GM19240 (cell line): ENCODE results near the gene CASTOR1.

Experiments used
- DNase-seq: peaks from one replicate; pipeline ENCODE4 v3.0.0; 2011; ENCODE audit warnings: low spot score; ENCODE audit not compliant: insufficient read length

The CASTOR1 gene

DNA sequence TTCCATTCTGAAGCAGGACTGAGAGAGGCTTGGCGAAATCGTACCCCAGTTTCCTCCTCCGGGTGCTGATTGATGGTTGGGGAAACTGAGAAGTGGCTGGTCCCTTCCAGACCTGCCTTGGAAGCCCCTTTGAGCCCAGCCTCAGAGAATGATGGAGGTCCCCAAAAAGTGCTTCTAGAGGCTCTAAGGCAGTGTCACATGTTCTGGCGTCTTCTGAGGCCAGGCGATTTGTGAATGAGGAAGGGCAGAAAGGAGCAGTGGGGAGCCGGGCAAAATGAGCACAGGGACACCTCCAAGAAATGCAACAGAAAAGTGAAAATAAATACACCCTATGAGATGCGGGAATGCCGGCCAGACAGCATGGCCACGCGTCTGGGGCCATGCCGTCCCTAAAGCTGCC, 41.7 kb downstream of the CASTOR1 start:
- no peak for DNase-seq

DNA sequence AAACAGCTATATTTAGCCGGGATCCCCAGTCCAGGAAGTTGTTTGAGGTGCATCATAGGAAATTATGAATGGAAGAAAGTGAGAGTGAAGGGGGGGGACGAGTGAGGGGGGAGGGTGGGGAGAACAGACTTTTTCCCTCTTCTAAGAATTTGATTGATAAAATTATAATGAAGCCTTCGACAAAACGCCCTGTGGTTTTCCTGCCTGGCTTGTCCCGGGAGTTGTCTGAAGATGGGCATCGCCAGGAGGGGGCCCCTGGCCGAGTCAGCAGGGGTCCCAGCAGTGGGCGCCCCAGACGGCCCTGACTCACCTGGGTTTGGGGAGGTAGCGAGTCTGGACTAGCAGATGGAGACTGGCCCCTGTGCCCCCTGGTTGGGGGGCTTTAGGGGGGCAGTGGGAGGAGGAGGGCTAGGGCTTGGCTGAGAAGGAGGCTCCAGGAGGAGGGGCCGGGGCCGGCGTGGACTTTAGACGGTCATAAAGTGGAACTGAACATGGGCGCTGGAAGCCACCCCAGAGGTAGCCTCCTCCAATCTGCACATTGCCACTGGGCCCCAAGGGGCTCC, 42.4 kb downstream of the CASTOR1 start:
- no peak for DNase-seq

DNA sequence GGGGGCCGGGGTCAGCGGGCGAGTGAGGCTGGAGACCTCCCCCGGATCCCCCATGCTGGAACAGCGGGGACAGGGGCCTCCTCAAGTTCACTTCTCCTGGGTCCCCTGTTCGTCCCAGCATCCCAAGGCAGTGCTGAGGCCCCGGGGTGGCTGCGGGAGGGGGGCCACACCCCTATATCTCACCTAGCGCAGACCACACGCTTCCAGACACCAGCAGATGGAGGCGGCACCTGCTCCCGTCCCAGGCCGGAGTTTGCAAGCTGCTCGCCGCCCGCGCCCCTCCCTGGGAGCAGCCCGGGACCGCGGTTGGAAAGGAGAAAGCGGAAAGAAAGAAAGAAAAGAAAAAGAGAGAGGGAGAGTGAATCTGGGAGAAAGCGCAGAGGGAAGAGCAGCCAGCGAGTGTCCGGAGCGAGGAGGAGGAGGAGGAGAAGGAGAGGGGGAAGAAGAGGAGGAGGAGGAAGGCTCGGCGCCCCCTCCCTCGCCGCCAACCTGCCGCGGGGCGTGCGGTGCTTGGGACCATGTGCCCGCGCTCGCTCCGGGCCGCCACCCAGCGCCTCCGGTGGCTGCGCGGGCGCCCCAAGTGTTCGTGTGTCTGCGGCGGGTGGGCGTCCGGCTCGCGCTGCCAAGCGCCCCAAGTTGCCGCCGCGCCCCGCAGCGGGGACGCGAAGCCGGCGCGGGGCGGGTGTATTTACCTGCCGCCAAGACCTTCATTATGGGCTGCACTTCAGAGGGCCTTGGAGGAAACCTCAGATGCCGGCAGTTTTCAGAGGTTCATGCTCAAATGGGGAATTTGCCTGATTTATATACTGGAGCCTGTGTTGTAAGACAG, 43.1 kb downstream of the CASTOR1 start, which contains the start of gene LIF:
Gene LIF, minus strand, starts transcription at position 775 of the 829 bp plus-strand sequence. Its CDS starts 64 bp downstream, at position 711.
- DNase-seq = no peak

DNA sequence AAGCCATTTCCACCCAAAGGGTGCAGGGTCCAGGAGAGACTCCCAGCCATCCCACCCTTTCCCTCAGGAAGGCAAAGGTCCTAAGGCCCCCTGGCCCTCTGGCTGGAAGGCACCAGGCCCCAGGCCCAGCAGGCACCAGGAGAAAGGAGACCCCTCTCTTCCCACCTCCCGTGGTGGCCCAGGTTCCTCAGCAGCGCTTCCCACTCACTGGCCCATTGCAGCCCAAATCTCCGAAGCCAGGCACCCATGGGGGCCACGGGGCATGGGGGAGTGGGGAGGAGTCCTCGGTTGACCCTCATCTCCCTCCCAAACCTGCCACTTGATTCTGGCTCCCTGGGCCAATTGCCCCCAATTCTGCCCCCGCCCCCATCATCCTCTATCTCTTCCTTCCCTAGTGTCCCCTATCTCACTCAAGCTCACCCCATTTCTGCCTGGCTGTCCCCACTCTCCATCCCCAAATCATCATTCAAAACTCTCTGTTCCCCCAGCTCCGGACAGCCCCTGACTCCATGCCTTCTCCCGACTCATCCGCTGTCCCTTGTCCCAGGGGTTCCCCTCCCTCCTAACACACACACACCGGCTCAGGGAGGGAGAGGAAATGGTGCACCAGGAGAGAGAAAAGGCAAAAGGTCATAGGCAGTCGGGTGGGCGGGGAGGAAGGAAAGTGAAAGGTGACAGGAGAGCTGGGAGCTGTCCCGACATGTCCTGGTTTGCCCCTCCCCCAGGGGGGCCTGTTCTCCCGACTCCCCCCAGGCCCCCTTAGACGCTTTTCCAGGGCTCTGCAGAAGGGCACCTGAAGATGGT, 43.9 kb downstream of the CASTOR1 start:
- DNase-seq = no peak

DNA sequence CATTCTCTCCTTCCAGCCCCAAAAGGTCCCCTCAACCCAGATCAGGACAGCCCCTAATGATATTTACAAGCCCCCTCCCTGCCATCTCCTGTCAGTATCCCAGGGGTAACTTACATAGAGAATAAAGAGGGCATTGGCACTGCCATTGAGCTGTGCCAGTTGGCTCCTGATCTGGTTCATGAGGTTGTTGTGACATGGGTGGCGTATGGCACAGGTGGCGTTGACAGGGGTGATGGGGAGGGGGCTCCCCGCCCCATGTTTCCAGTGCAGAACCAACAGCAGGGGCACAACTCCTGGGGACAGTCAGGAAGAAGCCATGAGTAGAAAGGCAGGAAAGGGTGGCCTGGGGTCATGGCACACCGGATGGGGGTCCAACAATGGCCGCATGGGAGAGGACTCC, 44.7 kb downstream of the CASTOR1 start:
- DNase-seq = no peak

DNA sequence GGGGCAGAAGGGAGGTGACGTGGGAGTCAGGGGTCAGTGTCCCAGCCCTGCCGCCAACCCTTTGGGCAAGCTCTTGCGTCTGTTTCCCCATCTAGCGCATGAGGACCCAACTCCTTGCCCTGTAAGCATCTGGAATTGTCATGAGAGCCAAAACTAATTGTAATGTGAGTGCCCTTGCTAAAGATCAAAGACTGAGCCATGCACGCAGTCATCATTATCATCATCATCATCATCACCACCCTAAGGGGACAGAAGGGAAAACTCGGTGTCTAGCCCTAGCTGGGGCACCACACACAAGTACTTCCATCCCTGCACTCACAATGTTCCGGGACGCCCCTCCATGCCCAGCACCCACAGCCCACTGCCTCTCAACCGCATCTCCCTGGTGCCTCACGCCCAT, 45.2 kb downstream of the CASTOR1 start:
- DNase-seq = no peak

DNA sequence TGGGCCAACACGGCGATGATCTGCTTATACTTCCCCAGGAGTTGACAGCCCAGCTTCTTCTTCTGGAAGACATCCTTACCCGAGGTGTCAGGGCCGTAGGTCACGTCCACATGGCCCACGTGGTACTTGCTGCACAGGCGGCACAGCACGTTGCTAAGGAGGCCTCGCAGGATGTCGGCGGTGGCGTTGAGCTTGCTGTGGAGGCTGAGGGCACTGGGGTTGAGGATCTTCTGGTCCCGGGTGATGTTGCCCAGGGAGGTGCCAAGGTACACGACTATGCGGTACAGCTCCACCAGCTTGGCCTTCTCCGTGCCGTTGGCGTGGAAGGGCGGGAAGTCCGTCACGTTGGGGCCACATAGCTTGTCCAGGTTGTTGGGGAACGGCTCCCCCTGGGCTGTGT, 45.6 kb downstream of the CASTOR1 start:
- DNase-seq = no peak

DNA sequence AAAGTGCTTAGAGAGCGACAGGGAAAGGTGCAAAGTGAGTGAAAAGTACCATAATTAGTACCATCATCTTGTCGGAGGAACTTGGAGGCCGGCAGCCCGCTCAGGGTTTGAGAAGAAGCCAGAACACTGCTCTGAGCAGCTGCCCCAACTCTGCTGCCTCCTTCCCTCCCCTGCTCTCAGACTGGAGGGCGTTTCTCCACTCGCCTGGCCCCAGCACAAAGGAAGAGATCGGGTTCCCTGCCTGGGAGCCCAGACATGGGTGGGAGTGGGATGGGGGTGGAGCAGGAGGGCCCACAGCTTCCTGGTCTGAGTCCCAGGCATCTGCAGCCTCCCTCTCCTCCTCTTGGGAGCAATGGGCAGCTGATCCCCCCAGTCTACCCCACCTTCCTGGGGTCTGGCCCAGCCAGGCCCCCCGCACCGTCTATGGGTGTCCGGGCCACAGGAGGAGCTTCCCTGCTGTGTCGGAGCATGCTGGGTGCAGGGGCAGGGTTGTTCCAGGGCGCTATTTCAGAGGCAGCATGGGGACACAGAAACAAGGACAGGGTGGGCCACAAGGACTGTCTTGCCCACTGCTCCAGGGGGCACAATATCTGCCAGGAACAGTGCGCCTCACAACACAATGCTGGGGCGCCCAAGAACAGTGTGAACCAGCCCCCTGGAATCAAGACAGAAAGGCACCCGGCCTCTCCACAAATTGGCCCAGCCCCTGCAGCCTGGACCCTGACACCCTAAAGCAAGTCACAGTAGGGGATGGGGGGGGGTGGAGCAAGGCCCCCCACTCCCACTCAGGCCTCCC, 47.5 kb downstream of the CASTOR1 start:
- DNase-seq = no peak

DNA sequence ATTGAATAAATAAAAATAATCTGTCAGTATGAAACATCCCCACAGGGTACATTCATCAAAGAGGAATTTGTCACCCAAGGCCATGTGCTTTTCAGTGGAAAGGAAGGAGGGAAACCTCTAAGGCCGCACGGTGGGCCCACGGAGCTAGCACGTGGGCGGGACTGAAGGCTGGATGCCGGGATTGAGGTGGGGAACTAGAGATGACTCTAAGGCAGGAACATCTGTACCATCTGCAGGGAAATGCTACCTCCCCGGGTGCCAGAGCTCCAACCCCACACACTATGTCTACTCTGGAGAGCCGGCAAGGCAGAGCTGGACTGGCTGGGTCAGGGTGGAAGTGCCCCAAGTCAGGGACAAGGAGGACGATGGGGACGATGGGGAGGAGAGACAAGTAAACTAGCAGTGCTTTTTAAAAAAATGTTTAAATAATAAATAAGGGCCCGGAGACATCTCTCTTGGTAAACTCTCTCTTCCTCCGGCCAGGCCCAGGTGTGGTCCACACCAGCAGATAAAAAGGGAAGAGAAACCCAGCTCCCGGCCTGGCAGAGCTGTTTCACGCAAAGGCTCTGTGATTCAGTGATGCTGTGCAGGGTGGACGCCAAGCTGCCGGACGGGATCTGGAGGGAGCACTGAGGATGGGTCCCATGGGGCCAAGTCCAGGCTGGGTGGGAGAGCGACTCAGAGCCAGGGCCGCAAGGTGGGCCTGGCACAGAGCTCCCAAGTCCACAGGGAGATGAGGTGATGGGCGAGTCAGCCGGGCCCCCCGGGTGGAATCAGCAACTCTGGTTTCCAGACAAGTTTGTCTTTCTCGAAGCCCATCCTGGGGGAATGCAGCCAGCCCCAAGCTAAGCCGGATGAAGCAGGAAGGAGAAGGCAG, 48.5 kb downstream of the CASTOR1 start:
- DNase-seq = no peak

DNA sequence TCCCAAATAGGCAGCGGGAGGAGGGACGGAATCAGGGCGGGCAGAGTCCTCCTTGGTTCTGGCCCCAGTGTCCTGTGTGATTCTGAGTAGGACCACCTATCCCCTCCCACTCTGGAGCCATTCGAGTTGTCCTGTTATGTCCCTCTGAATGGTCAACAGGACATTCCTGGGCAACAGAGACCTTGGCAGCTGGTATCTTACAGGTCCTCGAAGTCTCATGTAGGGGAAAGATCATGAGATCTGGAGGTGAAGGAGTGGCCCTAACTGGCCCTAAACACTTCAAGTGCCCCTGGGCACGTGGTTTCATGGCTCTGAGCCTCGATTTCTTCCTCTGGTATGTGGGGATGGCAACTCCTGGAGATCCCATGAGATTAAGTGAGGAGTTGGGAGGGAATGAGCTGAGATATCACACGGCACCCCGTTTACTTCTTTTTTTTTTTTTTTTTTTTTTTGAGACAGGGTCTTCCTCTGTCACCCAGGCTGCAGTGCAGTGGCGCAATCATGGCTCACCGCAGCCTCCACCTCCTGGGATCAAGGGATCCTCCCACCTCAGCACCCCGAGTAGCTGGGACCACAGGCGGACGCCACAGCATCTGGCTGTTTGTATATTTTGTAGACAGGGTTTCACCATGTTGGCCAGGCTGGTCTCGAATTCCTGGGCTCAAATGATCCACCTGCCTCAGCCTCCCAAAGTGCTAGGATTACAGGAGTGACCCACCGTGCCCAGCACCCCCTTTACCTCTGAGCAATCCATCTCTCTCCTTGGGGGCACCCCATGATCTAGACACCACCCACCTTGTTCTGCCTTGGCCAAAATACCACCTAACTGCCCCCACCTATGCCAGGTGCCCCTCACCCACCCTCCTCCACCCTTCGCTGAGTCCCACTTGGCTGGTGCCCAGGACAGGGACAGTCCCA, 49.6 kb downstream of the CASTOR1 start:
- DNase-seq = no peak

DNA sequence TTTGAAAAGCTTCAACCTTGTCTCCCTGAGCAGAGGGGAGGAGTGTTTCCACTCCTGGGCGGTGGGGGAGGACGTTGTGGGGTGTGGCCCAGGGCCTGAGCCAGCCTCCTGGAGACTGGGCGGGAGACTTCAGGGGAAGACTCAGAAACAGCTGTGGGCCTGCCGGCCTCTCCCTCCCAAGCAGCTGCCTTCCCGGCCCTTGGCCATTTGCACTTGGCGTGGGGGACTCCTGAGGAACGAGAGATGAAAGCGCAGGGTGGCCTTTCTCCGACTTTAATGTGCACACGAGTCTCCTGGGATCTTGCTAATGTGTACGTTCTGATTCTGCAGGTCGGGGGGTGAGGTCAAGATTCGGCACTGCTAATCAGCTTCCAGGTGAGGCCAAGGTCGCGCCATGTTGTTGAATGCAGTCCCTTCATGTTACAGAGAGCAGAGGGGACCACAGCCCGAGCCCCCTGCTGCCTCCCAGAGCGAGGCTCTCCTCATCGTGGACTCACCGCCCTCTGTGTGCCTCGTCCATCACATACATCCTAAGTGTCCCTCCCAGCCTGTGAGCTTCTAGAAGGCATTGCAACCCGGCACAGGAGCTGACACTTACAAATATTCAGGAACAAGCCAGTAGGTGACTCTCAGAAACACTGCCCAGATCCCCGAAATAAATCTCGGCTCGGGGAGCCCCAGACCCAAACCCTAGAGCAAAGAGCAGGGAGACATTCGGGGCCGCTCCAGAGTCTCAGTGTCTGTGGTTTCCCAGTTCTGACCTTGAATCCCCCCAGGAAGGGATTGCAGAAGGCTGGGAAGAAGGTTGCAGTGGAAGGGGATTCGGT, 50.4 kb downstream of the CASTOR1 start:
- DNase-seq = no peak

DNA sequence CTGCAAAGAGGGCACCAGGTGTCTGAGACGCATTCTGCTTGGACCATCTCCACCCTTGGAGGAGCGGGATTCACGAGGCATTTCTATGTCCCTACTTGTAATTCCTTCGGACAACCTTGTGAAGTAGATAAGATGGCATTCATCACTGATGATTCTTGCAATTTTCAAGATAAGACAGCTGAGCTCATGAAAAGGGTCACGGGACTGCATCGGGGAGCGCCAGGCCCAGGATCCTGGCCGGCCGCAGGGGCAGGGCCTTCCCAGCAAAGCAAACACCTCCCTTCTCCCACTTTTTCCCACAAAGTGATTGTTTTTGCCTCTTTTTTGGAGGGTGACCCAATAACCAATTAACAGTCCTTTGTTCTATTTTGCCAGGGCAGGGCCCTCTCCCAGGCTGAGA, 51.2 kb downstream of the CASTOR1 start:
- no peak for DNase-seq

DNA sequence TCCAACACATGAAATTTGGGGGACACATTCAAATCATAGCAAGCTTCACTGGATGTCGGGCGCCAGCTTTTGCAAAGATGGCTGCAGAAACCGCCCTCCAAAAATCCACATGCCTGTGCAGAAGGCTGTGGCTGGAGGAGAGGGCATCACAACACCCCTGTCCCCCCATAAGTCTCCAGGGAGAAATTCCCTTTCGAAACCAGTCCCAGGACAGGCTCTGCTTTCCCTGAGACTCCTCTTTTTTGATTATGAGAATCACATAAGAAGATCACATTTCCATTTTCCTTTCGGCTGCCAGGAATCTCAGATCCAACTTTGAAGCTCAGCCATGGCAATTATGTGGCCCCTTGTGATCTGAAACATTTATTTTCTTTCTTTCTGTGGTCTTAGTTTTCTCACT, 52.4 kb downstream of the CASTOR1 start:
- DNase-seq = no peak

DNA sequence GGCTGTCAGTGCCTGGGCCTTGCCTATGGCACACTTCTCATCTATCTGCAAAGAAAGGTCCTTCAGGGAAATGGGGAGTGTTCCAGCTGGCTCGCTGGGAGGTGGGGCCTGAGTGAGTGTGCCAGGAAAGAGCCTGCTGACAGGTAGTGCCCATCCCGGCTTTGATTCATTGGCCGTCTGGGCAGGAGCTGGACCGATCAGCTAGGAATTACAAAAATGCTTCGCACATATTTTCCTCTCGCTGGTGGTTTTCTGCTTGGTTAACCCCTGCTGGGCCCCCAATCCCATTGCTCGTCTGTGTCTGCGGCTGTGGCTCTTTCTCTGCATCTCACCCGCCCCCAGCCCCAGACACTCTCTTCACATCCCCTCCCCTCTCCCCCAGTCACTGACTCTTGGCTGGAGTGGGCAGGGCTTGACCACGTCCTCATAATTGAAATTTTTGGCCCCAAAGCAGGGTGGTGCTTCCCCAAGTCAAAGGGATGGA, 53.6 kb downstream of the CASTOR1 start:
- DNase-seq = no peak
